T-cell (primary cell): ENCODE measurements around the gene C1R. TPM values are rescaled to one million over a fixed set of nuclear protein-coding genes. Genes with fewer than 3 reads are reported as not detected.

Source experiments
- ATAC-seq, 4 experiments: fragments of 200-7000 bp in 3 of 4; fragments of 150-1000 bp in 1 of 4; cut with Tn5 transposase; replicated peaks in 1 of 4; 1 replicate in 3 of 4; 2 replicates in 1 of 4; pipeline ENCODE4 v1.10.0; 2021; ENCODE audit warnings: moderate library complexity in 3 of 4, mild to moderate bottlenecking in 2 of 4, moderate number of reproducible peaks in 1 of 4
- CTCF ChIA-PET, 2 donors: fragments of 300-600 bp; sonication (Branson Sonifier 250); formaldehyde crosslinking; loops; one replicate each; lab custom pipeline; 2022; ENCODE audit warnings: antibody characterized with exemption in 2 of 2; lab: Charles Lee
- POLR2A ChIA-PET, 2 donors: fragments of 300-600 bp; sonication (Branson Sonifier 250); formaldehyde crosslinking; loops; one replicate each; lab custom pipeline; 2022; ENCODE audit warnings: antibody characterized with exemption in 2 of 2; lab: Charles Lee
- DNase-seq, 35 experiments: peaks; one replicate each; pipeline versions ENCODE4 v3.0.0 to v3.0.0-alpha.2; 2013 to 2023
- H3K27ac ChIP-seq: one replicate; pipeline ENCODE4 v1.5.1; 2013; ENCODE audit warnings: low read length
- H3K27me3 ChIP-seq, 2 experiments: replicated peaks in 1 of 2; 1 replicate in 1 of 2; 2 replicates in 1 of 2; pipeline versions ENCODE4 v1.6.1 to v1.7.0; 2013; ENCODE audit warnings: low read length in 1 of 2, mixed read lengths in 1 of 2; ENCODE audit not compliant: control insufficient read depth in 2 of 2, insufficient read depth in 2 of 2; ENCODE audit errors: extremely low read depth in 1 of 2
- H3K36me3 ChIP-seq, 2 donors: 1 replicate in 1 of 2; 2 replicates in 1 of 2; pipeline versions ENCODE4 v1.6.1 to v1.7.0; 2013; ENCODE audit warnings: low read length in 1 of 2; ENCODE audit not compliant: control insufficient read depth in 2 of 2, insufficient read depth in 1 of 2; ENCODE audit errors: extremely low read depth in 1 of 2
- H3K4me1 ChIP-seq, 2 experiments: 1 replicate in 1 of 2; 2 replicates in 1 of 2; pipeline versions ENCODE4 v1.6.1 to v1.7.0; 2013; ENCODE audit warnings: low read length in 2 of 2, mixed read lengths in 1 of 2; ENCODE audit not compliant: insufficient read depth in 2 of 2, control insufficient read depth in 1 of 2; ENCODE audit errors: extremely low read depth in 1 of 2
- H3K4me3 ChIP-seq, 2 donors: 1 replicate in 1 of 2; 2 replicates in 1 of 2; pipeline versions ENCODE4 v1.5.1 to v1.7.0; 2013; ENCODE audit warnings: mild to moderate bottlenecking in 2 of 2, low read length in 1 of 2, moderate library complexity in 1 of 2; ENCODE audit not compliant: control insufficient read depth in 1 of 2; ENCODE audit errors: extremely low read depth in 1 of 2
- H3K9me3 ChIP-seq: 2 replicates; pipeline ENCODE4 v1.7.0; 2013
- H3K27ac Mint-ChIP-seq, 2 donors: one replicate each; pipeline ENCODE4 v1.8.0; 2020 to 2021; ENCODE audit warnings: mild to moderate bottlenecking in 2 of 2, mixed read lengths in 2 of 2
- H3K27me3 Mint-ChIP-seq, 2 donors: one replicate each; pipeline ENCODE4 v1.8.0; 2021 to 2022; ENCODE audit warnings: mixed read lengths in 2 of 2
- H3K36me3 Mint-ChIP-seq: one replicate; pipeline ENCODE4 v1.8.0; 2021; ENCODE audit warnings: mixed read lengths
- H3K4me1 Mint-ChIP-seq, 3 donors: one replicate each; pipeline ENCODE4 v1.8.0; 2020 to 2022; ENCODE audit warnings: mixed read lengths in 3 of 3, mild to moderate bottlenecking in 1 of 3
- H3K4me3 Mint-ChIP-seq, 3 donors: one replicate each; pipeline ENCODE4 v1.8.0; 2020 to 2022; ENCODE audit warnings: mild to moderate bottlenecking in 3 of 3, mixed read lengths in 3 of 3, moderate library complexity in 3 of 3
- H3K9me3 Mint-ChIP-seq, 3 donors: one replicate each; pipeline ENCODE4 v1.8.0; 2020 to 2022; ENCODE audit warnings: mixed read lengths in 3 of 3
- WGBS: methylation state at CpG from one replicate; pipeline ENCODE4 v1.1.5; 2013; ENCODE audit warnings: missing lambda C conversion rate; ENCODE audit not compliant: insufficient coverage; 5-methylcytosine and 5-hydroxymethylcytosine counted together
- total RNA-seq, 35 experiments: library from RNA in 6 of 35; stranded (reverse) in 6 of 35; fragments of 120-200 nt in 1 of 35; gene quantifications; one replicate each; pipeline versions ENCODE4 v1.2.1 to v1.2.4 and lab custom pipeline; 2013 to 2026

C1R gene
- total RNA-seq, 5 donors from 2014 or later (not counting 1 experiment from before 2014, with no cell fraction given) = 2.2 to 5.9 (median 3.6) TPM

DNA sequence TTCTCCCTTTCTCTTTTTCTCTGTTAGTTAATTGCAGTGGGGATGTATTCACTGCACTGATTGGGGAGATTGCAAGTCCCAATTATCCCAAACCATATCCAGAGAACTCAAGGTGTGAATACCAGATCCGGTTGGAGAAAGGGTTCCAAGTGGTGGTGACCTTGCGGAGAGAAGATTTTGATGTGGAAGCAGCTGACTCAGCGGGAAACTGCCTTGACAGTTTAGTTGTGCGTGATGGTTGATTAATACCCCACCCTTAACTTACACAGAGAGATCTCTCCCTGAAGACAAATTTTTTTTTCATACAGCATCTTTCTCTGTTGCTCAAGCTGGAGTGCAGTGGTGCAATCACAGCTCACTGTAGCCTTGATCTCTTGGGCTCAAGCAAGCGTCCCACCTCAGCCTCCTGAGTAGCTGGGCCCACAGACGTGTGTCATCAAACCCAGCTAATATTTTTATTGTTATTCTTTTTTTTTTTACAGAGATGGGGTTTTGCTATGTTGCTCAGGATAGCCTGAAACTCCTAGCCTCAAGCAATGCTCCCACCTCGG lies 27.1 kb downstream of the C1R start:
- ChIA-PET POLR2A (no interaction called here), CTCF (no interaction called here)
- H3K4me3 ChIP-seq = no peak overlapping the region
- 100% methylated on average over 2 of the region's 7 CpGs for WGBS
- no peaks in the 10 kb centered on the region for H3K4me1 ChIP-seq
- Mint-ChIP-seq H3K9me3 (no peaks in the 10 kb centered on the region), H3K27me3 (peaks cover 9 to 18% of the 10 kb centered on the region in 2 donors), H3K36me3 (no peaks in the 10 kb centered on the region), H3K27ac (no peak overlapping the region), H3K4me1 (no peaks in the 10 kb centered on the region), H3K4me3 (no peak overlapping the region)
- H3K27me3 ChIP-seq = peaks cover 0 to 20% of the 10 kb centered on the region in 2 experiments
- no peaks in the 10 kb centered on the region for H3K9me3 ChIP-seq
- H3K36me3 ChIP-seq = no peaks in the 10 kb centered on the region
- DNase-seq = no peak
- no peak overlapping the region for H3K27ac ChIP-seq
- no peak for ATAC-seq

GRCh38 chr12:7064516-7064915 lies 27.7 kb downstream of the C1R start:
- DNase-seq = no peak
- H3K4me3 Mint-ChIP-seq = no peak overlapping the region
- no peaks in the 10 kb centered on the region for H3K9me3 Mint-ChIP-seq
- peaks cover 7 to 24% of the 10 kb centered on the region in 2 donors for H3K27me3 Mint-ChIP-seq
- CTCF ChIA-PET = no interaction called here
- no peak overlapping the region for H3K4me3 ChIP-seq
- no peaks in the 10 kb centered on the region for H3K4me1 Mint-ChIP-seq
- no peaks in the 10 kb centered on the region for H3K36me3 Mint-ChIP-seq
- peaks cover 0 to 23% of the 10 kb centered on the region in 2 experiments for H3K27me3 ChIP-seq
- ATAC-seq = no peak
- POLR2A ChIA-PET = interaction anchor here in 1 of 2 donors (0.6 kb wide), 1 partner anchor 35 kb away, joined by 3 read pairs; no protein-coding TSS in a partner anchor
- no peaks in the 10 kb centered on the region for H3K9me3 ChIP-seq
- H3K36me3 ChIP-seq = no peaks in the 10 kb centered on the region
- H3K27ac Mint-ChIP-seq = no peak overlapping the region
- no peak overlapping the region for H3K27ac ChIP-seq
- no peaks in the 10 kb centered on the region for H3K4me1 ChIP-seq
- no CpG with 5 or more reads among the region's 3 CpGs for WGBS

DNA sequence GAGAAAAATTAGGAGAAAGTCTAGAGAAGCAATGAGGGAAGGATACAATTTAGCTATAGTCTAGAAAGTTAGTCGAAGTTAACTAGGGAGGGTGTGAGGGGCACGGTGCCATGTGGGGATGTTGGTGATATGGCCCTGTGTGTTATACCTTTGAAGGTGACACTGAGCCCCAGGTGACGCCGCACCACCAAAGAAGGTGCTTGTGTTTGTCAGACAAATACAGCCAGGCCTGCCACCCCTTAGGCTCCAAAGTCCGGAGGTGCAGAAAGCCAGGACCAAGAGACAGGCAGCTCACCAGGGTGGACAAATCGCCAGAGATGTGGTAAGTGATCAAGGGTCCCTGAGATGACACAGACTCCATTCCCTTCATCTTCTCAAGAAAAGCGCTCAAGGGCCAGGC lies 30.6 kb downstream of the C1R start:
- ChIA-PET POLR2A (no interaction called here), CTCF (no interaction called here)
- Mint-ChIP-seq H3K36me3 (no peaks in the 10 kb centered on the region), H3K9me3 (no peaks in the 10 kb centered on the region), H3K27me3 (peaks cover 9 to 46% of the 10 kb centered on the region in 2 donors), H3K27ac (no peak overlapping the region), H3K4me1 (no peaks in the 10 kb centered on the region), H3K4me3 (no peak overlapping the region)
- no peak for DNase-seq
- no peaks in the 10 kb centered on the region for H3K4me1 ChIP-seq
- H3K9me3 ChIP-seq = no peaks in the 10 kb centered on the region
- no peak for ATAC-seq
- H3K27ac ChIP-seq = no peak overlapping the region
- H3K27me3 ChIP-seq = peaks cover 0 to 29% of the 10 kb centered on the region in 2 experiments
- H3K36me3 ChIP-seq = no peaks in the 10 kb centered on the region
- WGBS = 94% methylated on average over 7 of the region's 7 CpGs
- no peak overlapping the region for H3K4me3 ChIP-seq

DNA sequence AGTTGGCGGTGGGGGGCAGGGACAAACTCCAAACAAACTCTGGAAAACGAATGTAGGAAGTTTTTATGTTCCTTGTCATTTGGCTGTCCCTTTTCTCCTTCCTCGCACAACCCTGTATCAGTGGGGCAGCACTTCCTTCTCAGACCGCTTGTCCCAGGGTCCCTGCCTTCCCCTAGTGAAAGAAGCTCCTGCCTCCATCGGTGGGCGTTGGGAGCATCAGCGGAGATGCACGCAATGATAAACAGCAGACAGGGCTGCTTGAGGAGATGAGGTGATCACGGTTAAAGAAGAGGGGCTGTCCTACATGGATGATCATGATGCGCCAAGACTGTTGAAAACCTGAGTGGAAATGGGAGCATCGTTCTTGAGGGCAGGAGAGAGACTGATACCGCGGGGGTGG lies 31.1 kb downstream of the C1R start:
- Mint-ChIP-seq H3K9me3 (no peaks in the 10 kb centered on the region), H3K36me3 (no peaks in the 10 kb centered on the region), H3K4me3 (no peak overlapping the region), H3K27me3 (peaks cover 7 to 50% of the 10 kb centered on the region in 2 donors), H3K27ac (no peak overlapping the region), H3K4me1 (no peaks in the 10 kb centered on the region)
- H3K36me3 ChIP-seq = no peaks in the 10 kb centered on the region
- H3K27ac ChIP-seq = no peak overlapping the region
- H3K9me3 ChIP-seq = no peaks in the 10 kb centered on the region
- 92% methylated on average over 9 of the region's 13 CpGs for WGBS
- CTCF ChIA-PET = no interaction called here
- POLR2A ChIA-PET = no interaction called here
- H3K4me1 ChIP-seq = no peaks in the 10 kb centered on the region
- ATAC-seq (no peak), DNase-seq (no peak)
- peaks cover 0 to 29% of the 10 kb centered on the region in 2 experiments for H3K27me3 ChIP-seq
- no peak overlapping the region for H3K4me3 ChIP-seq

DNA sequence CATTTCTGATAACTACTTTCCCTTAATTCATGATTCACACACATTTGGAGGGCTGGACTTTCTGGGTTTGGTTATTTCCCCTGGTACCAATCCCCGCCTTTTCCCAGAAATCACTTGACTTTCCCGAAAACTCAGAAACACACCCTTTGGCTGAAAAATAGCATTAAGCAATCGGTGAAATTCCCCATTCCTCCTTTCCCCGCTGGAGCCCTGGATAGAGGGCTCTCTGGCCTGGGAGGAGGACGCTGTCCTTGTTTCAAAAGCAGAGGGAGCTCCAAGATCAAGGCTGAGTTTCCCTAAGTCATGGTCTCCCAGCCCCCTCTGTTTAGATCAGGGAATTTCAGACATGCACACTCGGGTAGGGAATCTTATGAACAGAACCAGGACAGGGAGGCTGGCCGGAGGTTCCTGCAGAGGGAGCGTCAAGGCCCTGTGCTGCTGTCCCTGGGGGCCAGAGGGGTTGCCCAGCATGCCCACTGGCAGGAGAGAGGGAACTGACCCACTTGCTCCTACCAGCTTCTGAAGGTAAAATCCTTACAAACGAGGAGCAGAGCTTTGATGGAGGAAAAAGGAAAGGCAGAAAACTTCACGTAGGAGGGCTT lies 31.8 kb downstream of the C1R start, which contains the start of gene C1S:
TSS of gene C1S (plus strand) at position 366 of the 602 bp plus-strand sequence. CDS start 1,195 bp downstream, outside the sequence.
- Histone ChIP-seq H3K27ac (no peak within 1 kb of the TSS), H3K36me3 (no peaks in the 10 kb centered on the region), H3K4me3 (no peak within 1 kb of the TSS), H3K4me1 (no peaks in the 10 kb centered on the region), H3K9me3 (no peaks in the 10 kb centered on the region), H3K27me3 (peaks cover 0 to 29% of the 10 kb centered on the region in 2 experiments)
- Mint-ChIP-seq H3K4me1 (no peaks in the 10 kb centered on the region), H3K36me3 (no peaks in the 10 kb centered on the region), H3K27ac (no peak within 1 kb of the TSS), H3K27me3 (peaks cover 7 to 55% of the 10 kb centered on the region in 2 donors), H3K4me3 (no peak within 1 kb of the TSS), H3K9me3 (no peaks in the 10 kb centered on the region)
- 77% methylated on average over 6 of the region's 10 CpGs for WGBS
- CTCF ChIA-PET = no interaction called here
- DNase-seq (no peak), ATAC-seq (no peak)
- POLR2A ChIA-PET = no interaction called here

DNA sequence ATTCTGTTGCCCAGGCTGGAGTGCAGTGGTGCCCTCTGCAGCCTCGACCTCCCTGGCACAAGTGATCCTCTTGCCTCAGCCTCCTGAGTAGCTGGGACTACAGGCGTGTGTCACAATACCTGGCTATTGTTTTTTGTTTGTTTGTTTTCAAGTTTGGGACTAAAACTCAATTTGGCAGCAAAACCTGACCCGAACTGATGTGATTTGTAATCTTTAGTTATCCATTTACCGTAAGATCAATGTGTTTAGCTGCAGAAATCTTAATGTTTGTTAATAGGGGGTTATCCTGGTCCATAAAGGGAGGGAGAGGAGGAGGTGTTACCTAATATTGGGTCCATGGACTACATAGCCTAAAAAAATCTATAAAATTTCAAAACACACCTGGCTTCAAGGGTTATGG lies 32.5 kb downstream of the C1R start:
- H3K9me3 ChIP-seq = no peaks in the 10 kb centered on the region
- DNase-seq = no peak
- no peaks in the 10 kb centered on the region for H3K4me1 Mint-ChIP-seq
- CTCF ChIA-PET = no interaction called here
- ATAC-seq = no peak
- no peaks in the 10 kb centered on the region for H3K9me3 Mint-ChIP-seq
- WGBS = 71% methylated on average over 3 of the region's 4 CpGs
- H3K36me3 ChIP-seq = no peaks in the 10 kb centered on the region
- H3K36me3 Mint-ChIP-seq = no peaks in the 10 kb centered on the region
- no peak overlapping the region for H3K4me3 Mint-ChIP-seq
- H3K27me3 ChIP-seq = peaks cover 0 to 32% of the 10 kb centered on the region in 2 experiments
- POLR2A ChIA-PET = no interaction called here
- H3K27ac ChIP-seq = no peak overlapping the region
- no peak overlapping the region for H3K4me3 ChIP-seq
- no peaks in the 10 kb centered on the region for H3K4me1 ChIP-seq
- peaks cover 10 to 62% of the 10 kb centered on the region in 2 donors for H3K27me3 Mint-ChIP-seq
- H3K27ac Mint-ChIP-seq = no peak overlapping the region
